Kidney (tissue), 14 donors: ENCODE measurements around the gene DLG2. TPM values are rescaled to one million over a fixed set of nuclear protein-coding genes. Genes with fewer than 3 reads are reported as not detected.

Experiments
- DNase-seq, 5 donors: peaks; one replicate each; pipeline ENCODE4 v3.0.0-alpha.2; 2013 to 2020
- FAIRE-seq: peaks from 2 replicates; lab custom pipeline; 2012; peaks lifted over from hg19 to GRCh38; lab: Jason Lieb, UNC
- H3K27ac ChIP-seq, 2 donors: one replicate each; pipeline ENCODE4 v1.7.0; 2013; ENCODE audit warnings: low read depth in 2 of 2, low read length in 2 of 2, inconsistent platforms in 1 of 2
- H3K27me3 ChIP-seq: one replicate; pipeline ENCODE4 v1.7.1; 2013; ENCODE audit warnings: low read length, inconsistent platforms; ENCODE audit not compliant: control insufficient read depth, insufficient read depth
- H3K36me3 ChIP-seq, 3 donors: one replicate each; pipeline versions ENCODE4 v1.7.0 to v1.7.1; 2013; ENCODE audit warnings: low read length in 3 of 3, control low read depth in 1 of 3, inconsistent platforms in 1 of 3; ENCODE audit not compliant: insufficient read depth in 3 of 3, control insufficient read depth in 2 of 3
- H3K4me1 ChIP-seq, 3 donors: one replicate each; pipeline versions ENCODE4 v1.7.0 to v1.7.1; 2013; ENCODE audit warnings: low read length in 3 of 3, inconsistent platforms in 1 of 3, low read depth in 1 of 3; ENCODE audit not compliant: control insufficient read depth in 2 of 3, insufficient read depth in 2 of 3
- H3K4me3 ChIP-seq, 3 donors: one replicate each; pipeline versions ENCODE4 v1.7.0 to v1.8.1; 2013; ENCODE audit warnings: low read length in 3 of 3, control low read depth in 1 of 3, inconsistent platforms in 1 of 3
- H3K9ac ChIP-seq, 3 donors: one replicate each; pipeline versions ENCODE4 v1.7.0 to v1.7.1; 2013; ENCODE audit warnings: low read length in 3 of 3, control low read depth in 1 of 3, inconsistent platforms in 1 of 3
- H3K9me3 ChIP-seq, 3 donors: one replicate each; pipeline versions ENCODE4 v1.7.0 to v1.7.1; 2013; ENCODE audit warnings: low read length in 3 of 3, control low read depth in 1 of 3, inconsistent platforms in 1 of 3; ENCODE audit not compliant: control insufficient read depth in 2 of 3, insufficient read depth in 1 of 3
- CTCF ChIP-seq: IDR thresholded peaks from 3 replicates; pipeline ENCODE4 v1.5.1; 2012; ENCODE audit warnings: mild to moderate bottlenecking, moderate library complexity, borderline replicate concordance; ENCODE audit not compliant: insufficient read depth; ENCODE audit errors: extremely low read depth
- intact Hi-C: fragments of 100-400 bp; cut with DNase I; formaldehyde crosslinking; loops from one replicate; pipeline ENCODE4 v1.11.1; 2022
- polyA plus RNA-seq: library from polyadenylated mRNA; stranded (reverse); fragments of 350-450 nt; fragmentation: Illumina TruSeq; extraction: RNeasy Lipid Tissue Mini Kit (QIAGEN cat#74804); gene quantifications from one replicate; pipeline ENCODE4 v1.2.3, GENCODE V29; 2014; ENCODE audit warnings: low read depth, low replicate concordance; ENCODE audit not compliant: insufficient read depth
- total RNA-seq: library from RNA; stranded (reverse); fragmentation: NEBNext Ultra II Directional; extraction: Animal tissue kit (Norgen Biotek cat#: 25700); gene quantifications from one replicate; pipeline ENCODE4 v1.2.1, GENCODE V29; 2021
- donor health status: control.
- donor health status: control.
- donor health status: control.
- donor health status: control.
- donor health status: control.
- donor health status: DM: yes; HTN: yes; CAD: no.
- donor health status: Normal renal cell carcinoma (clear cell type).

Gene DLG2
- total and polyA plus RNA-seq, 2 donors from 2014 or later, result 2.9 to 7.2 TPM

- no peak overlapping the region for H3K4me3 ChIP-seq
- no peaks in the 10 kb centered on the region for H3K27me3 ChIP-seq
- H3K36me3 ChIP-seq, result no peaks in the 10 kb centered on the region
- intact Hi-C loops, result no loop called here
- no peaks in the 10 kb centered on the region for H3K4me1 ChIP-seq
- TF ChIP-seq CTCF, result no peak
- DNase-seq (peak in 1 of 5 donors; percentile 21), FAIRE-seq (no peak)
- no peak overlapping the region for H3K27ac ChIP-seq
- H3K9ac ChIP-seq, result no peak overlapping the region
- peaks cover 0 to 8% (median 0%) of the 10 kb centered on the region in 3 donors for H3K9me3 ChIP-seq
These were observed 96.5 kb downstream of the DLG2 start for GRCh38 chr11:85530634-85531033.

GRCh38 chr11:85526564-85526963, 100.6 kb downstream of the DLG2 start:
- intact Hi-C loops, result no loop called here
- Histone ChIP-seq H3K4me3 (no peak overlapping the region), H3K9ac (no peak overlapping the region), H3K4me1 (no peaks in the 10 kb centered on the region), H3K27me3 (no peaks in the 10 kb centered on the region), H3K36me3 (no peaks in the 10 kb centered on the region), H3K9me3 (peaks cover 0 to 17% (median 0%) of the 10 kb centered on the region in 3 donors), H3K27ac (no peak overlapping the region)
- no peak for TF ChIP-seq CTCF
- no peak for DNase-seq
- FAIRE-seq, result no peak

GRCh38 chr11:85525686-85526085, 101.5 kb downstream of the DLG2 start:
- Histone ChIP-seq H3K4me1 (no peaks in the 10 kb centered on the region), H3K4me3 (no peak overlapping the region), H3K36me3 (no peaks in the 10 kb centered on the region), H3K9me3 (peaks cover 0 to 17% (median 0%) of the 10 kb centered on the region in 3 donors), H3K27me3 (no peaks in the 10 kb centered on the region), H3K27ac (no peak overlapping the region), H3K9ac (no peak overlapping the region)
- FAIRE-seq, result no peak
- intact Hi-C loops, result no loop called here
- no peak for DNase-seq
- TF ChIP-seq CTCF, result no peak

- intact Hi-C loops, result no loop called here
- peaks cover 0 to 8% (median 2%) of the 10 kb centered on the region in 3 donors for H3K9me3 ChIP-seq
- no peaks in the 10 kb centered on the region for H3K27me3 ChIP-seq
- FAIRE-seq, result no peak
- H3K9ac ChIP-seq, result no peak overlapping the region
- DNase-seq, result no peak
- H3K27ac ChIP-seq, result no peak overlapping the region
- TF ChIP-seq CTCF, result no peak
- H3K4me3 ChIP-seq, result no peak overlapping the region
- H3K36me3 ChIP-seq, result no peaks in the 10 kb centered on the region
- no peaks in the 10 kb centered on the region for H3K4me1 ChIP-seq
These were observed 109.9 kb downstream of the DLG2 start for GRCh38 chr11:85517272-85517671.
